ENCODE measurements around the gene TMPRSS4.

TMPRSS4 gene

GRCh38 chr11:118076754-118077281, at the start of gene TMPRSS4:
Gene TMPRSS4 (plus strand): TSS chr11:118077078. CDS start chr11:118077303, 225 bp downstream.
- DNase-seq = no peak

GRCh38 chr11:118027694-118028093, 49.2 kb upstream of the TMPRSS4 start:
- no peak for DNase-seq

DNA sequence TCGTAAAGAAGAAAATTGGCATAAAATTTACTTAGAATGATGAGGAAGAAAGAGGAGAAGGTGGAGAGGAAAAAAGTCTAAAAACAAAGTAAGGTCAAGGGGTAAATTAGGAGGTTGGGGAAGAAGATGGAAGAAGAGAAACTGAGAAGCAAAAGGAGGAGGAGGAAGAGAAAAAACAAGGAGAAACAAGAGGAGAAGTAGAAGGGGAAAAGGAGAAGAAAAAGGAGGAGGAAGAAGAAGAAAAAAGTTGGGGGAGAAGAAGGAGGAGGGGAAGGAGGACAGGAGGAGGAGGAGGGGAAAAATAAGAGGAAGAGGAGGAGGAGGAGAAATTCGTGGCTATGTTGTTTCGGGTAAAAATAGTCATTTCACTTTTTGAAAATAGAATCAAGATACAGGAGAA, 48.3 kb upstream of the TMPRSS4 start:
- no peak for DNase-seq

DNA sequence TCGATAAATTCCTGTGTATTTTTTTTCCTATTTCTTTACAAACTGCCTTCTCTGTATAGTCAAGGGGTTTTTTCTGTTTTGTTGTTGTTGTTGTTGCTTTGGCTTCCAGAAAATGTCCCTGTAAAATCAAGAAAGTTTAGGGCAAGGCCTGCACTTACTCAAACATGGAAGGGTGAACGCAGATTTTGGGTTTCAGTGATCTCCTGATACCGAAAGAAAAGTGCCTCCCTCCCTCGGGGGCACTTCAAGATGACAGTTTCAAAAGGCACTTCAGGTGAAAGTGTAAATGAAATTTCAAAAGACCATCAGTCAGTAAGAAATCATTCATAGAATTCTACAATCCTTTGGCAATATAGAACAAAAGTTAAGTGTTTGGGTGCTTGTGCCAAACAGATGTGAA, 43.4 kb upstream of the TMPRSS4 start:
- DNase-seq = no peak

DNA sequence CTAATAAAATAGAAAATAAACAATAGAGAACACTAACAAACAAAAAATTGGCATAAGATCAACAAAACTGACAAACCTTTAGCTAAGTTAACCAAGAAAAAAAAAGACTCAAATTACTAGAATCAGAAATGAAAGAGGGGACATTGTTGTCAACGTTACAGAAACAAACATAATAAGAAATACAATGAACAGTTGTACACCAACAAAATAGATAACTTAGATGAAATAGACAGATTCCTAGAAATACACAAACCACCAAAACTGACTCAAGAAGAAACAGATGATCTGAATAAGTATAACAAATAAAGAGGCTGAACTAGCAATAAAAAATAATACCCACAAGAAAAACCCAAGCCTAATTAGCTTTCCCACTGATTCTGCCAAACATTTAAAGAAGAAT, 34.7 kb upstream of the TMPRSS4 start:
- DNase-seq = no peak

DNA sequence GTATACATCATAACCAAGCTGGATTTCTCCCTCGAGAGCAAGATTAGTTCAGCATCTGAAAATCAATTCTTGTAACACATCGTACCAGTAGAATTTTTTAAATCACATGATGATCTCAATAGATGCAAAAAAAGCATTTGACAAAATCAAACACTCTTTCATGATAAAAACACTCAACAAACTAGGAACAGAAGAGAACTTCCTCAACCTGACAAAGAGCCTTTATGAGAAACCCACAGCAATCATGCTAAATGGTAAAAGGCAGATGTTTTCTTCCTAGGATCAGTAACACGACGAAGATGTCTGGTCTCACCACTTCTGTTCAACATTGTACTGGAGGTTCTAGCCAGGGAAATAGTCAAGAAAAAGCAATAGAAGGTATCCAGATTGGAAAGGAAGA, 34.1 kb upstream of the TMPRSS4 start:
- no peak for DNase-seq

- DNase-seq = no peak
These were observed 31.7 kb upstream of the TMPRSS4 start for GRCh38 chr11:118045191-118045590.

GRCh38 chr11:118046051-118046963, 30.6 kb upstream of the TMPRSS4 start:
- no peak for DNase-seq

- DNase-seq = no peak
These were observed 29.7 kb upstream of the TMPRSS4 start for GRCh38 chr11:118046964-118047700.

DNA sequence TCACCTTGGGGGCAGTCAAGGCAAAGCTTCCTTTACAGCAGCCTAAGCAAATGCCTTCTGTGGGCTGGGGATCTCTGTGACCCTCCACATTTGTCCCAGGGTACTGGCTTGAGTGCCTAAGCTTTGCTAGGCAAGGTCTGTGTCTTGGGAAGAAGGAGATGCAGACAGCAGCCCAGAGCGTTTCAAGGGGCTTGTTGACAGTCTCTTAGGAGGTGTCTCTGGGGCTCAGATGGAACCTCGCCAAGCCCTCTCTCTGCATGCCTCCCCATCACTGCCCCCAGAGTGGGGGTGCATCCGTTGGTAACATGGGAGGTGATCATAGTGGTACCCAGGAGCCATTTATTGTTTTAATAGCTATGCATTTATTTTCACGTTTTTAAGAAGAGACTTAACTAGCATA, 29.1 kb upstream of the TMPRSS4 start:
- DNase-seq = no peak

DNA sequence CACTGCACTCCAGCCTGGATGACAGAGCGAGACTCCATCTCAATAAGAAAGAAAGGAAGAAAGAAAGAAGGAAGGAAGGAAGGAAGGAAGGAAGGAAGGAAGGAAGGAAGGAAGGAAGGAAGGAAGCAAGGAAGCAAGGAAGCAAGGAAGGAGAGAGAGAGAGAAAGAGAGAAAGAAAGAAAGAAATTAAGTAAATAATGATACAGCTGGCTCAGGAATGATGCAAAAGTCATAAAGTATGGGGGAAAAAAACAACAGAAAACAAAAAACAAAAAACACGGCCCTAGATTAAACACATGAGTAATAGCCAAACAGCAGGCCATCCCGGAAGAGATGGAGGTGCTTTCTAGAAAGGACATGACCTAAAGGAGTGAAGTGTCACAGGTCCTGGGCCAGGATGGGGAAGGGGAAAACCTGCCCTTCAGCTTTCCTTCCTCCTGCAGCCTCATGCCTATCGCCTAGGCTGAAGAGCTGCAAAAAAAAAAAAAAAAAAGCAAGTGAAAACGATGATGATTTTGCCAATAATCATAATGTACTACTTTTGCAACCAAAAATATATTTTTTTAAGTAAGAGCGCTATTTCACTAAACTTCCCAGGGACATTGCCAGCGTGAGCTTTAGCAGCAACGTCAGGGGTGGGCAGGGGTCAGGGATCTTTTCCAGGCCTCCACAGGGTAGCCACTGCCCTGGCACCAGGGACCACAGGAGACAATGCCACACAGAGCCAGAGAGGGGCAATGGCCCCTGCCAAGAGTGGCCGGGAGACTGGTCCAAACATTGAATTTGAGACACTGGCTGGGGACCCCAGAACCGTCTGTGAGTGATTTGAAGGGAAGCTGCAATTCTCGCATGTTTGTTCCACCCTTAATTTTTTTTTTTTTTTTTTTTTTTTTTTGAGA, 28.2 kb upstream of the TMPRSS4 start:
- DNase-seq = no peak

DNA sequence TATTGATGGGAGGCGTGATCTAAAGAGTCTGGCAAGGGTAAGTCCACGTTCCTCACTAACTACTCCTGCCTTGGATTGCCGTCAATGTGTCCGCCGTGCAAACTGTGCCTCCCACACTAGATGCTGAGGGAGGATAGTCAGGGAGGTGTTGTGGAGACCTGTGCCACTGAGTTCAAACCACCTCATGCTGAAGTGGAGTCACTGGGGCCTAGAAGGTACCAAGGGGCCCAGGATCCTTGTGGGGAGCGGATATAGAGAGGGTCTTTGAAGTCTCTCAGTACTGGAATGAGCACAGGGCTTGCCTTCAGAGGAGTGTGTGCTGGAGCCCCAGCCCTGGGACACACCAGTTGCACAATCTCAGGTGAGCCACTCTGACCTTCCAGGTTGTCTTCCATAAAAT, 27.1 kb upstream of the TMPRSS4 start:
- no peak for DNase-seq

GRCh38 chr11:118050208-118050891, 26.5 kb upstream of the TMPRSS4 start:
- no peak for DNase-seq

GRCh38 chr11:118051136-118051610, 25.7 kb upstream of the TMPRSS4 start:
- no peak for DNase-seq

DNA sequence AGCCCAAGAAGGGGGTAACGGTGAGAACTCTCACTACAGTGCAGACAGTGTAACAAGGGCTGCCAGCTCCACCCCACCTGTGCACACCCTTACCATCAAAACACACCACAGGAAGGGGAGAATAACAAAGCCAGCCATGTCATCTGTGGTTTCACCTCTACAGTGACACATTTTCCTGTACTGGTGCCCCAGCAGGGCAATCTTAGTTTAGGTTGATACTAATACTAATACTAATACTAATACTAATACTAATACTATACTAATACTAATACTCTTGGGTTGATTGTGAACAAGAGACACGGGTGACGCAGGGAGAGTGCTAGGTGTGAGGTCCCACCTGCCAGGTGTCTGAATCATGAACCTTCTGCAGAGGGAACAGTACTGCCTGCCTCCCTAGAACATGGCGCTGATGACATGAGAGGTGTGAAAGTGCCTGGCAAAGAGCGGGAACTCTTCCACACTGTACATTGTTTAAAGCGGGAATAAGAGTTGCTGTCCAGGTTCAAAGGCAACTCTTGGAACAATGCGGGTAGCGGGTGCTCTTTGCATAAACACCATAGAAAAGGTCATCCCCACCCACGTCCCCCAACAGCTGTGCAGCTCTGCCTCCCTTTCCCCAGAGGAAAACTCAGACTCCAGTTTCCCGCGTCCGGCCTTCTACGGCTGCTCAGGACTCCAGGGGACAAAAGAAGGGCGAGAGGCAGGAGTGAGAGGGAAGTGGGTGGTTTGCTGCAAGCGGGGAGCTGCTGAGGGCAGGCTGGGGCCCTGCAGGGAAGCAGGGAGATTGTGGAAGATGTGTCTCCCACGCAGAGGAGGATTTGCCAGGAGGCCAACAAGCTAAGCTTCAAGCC, 25.0 kb upstream of the TMPRSS4 start:
- no peak for DNase-seq

DNA sequence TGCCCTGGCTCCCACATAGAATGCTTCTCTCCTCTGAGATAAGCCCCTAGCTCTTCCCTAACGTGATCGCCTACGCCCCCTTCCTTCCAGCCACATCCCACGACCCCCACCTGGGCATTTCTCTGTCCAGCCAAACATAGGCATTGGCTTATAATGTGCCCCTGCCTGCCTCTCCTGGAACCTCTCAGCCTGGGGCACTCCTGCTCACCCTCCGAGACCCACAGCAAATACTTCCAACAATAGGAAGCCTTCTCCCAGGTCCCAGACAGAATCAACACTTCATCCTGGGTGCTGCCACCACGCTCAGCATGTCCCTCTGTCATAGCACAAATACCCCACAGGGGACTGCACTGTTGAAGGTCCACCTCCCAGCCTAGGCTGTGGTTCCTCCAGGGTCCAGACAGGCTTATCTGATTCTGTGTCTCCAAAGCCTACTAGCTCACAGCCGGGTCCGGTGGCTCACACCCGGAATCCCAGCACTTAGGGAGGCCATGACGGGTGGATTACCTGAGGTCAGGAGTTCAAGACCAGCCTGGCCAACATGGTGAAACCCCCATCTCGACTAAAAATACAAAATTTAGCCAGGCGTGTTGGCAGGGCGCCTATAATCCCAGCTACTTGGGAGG, 24.2 kb upstream of the TMPRSS4 start:
- no peak for DNase-seq

DNA sequence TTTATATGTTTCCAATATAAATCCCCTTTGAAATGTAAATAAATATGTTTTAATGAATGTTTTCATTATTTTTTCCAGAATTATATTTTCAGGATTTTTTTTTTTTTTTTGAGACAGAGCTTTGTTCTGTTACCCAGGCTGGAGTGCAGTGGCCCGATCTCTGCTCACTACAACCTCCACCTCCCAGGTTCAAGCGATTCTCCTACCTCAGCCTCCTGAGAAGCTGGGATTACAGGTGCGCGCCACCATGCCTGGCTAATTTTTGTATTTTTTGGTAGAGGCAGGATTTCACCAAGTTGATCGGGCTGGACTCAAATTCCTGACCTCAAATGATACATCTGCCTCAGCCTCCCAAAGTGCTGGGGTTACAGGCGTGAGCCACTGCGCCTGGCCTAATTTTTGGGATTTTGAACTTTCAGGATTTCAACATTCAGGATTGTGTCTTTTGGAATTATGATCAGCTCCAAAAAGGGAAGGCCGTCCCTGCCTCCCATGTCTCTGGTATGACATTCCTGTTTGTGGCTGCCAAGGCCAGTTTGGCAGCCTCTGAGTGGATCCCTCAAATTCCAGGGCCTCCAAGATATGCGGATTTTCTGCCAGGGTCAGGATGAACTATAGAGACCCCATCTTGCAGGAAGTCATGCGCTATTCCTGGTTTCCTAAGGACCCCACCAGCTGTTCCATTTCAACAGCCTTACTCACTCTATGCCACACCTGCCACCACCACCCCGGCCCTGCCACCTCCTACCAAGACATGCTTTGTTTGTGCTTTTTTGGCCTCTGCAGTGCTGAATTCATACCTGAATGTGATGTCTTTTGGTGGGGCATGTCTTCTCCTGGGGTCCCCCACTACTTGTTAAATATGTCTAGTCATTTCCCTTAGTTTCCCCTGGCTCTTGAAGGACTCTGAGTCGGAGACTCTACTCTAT, 21.9 kb upstream of the TMPRSS4 start:
- DNase-seq = no peak

GRCh38 chr11:118055966-118056365, 20.9 kb upstream of the TMPRSS4 start:
- DNase-seq = no peak

DNA sequence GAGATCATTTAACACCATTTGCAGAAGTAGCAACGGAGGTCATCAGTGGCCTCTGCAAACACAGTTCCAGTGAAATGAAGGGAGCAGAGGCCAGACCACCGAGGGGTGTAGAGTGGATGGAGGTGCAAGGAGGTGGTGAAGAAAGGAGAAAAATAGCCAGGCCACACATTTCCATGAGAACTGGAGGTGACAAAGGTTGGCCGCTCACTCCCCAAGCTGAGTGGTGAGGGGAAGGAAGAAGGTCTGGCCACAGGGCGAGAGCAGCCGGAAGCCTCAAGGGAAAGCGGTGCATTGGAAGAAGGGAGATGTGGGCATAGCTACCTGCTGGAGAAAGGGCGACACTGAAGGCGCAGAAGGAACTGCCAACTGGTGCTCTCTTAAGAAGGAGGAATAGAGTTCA, 20.1 kb upstream of the TMPRSS4 start:
- DNase-seq = no peak
